HT-29 (cell line): ENCODE data around the gene SH2D6. TPM values are rescaled to one million over a fixed set of nuclear protein-coding genes. Genes with fewer than 3 reads are reported as not detected.
"Not testable (repeated sequence)": the region's sequence is repeated elsewhere in the genome, so short reads cannot be mapped to it uniquely, and the experiment has no call there.

Source experiments
- DNase-seq: peaks from one replicate; pipeline ENCODE4 v3.0.0-alpha.2; 2015; ENCODE audit warnings: low spot score
- small RNA-seq: library from RNA; depleted of rRNA; stranded (forward); fragments of <200 nt; gene quantifications from one replicate; pipeline ENCODE3, GENCODE V24; 2014
- total RNA-seq: library from RNA; depleted of rRNA; stranded (reverse); fragments of >200 nt; shearing (Covaris generic); gene quantifications from 2 replicates; pipeline ENCODE4 v1.2.3, GENCODE V29; 2014; rRNA removed

SH2D6 gene
- total RNA-seq, 1 experiment from 2014 or later: 0.08 TPM

- no peak for DNase-seq
These were observed 49.7 kb downstream of the SH2D6 start for GRCh38 chr2:85468096-85468703.

- DNase-seq: peak; percentile 98
These were observed 50.3 kb downstream of the SH2D6 start for GRCh38 chr2:85468704-85469349.

GRCh38 chr2:85470850-85471800 is 52.6 kb downstream of the SH2D6 start:
- DNase-seq: peak; percentile 84

DNA sequence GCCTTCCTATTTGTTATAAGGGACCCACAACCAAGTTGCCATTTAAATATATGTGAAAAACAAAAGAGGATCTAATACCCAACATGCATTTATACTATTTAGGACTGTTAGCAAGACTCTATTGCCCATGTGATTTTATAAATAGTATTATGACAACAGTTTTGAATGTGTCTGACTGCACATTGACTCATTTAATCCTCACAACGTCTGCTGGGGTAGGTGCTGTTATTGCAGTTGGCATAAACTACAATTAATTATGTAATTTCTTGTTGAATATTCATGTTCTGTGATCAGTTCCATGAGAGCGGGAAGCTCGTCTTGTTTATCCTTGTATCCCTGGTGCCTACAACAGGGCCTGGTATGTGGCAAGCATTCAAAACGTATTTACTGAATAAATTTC is 53.7 kb downstream of the SH2D6 start:
- DNase-seq: no peak

GRCh38 chr2:85475799-85476490 is 57.4 kb downstream of the SH2D6 start:
- no peak for DNase-seq

GRCh38 chr2:85476624-85477023 is 58.1 kb downstream of the SH2D6 start:
- DNase-seq: no peak

DNA sequence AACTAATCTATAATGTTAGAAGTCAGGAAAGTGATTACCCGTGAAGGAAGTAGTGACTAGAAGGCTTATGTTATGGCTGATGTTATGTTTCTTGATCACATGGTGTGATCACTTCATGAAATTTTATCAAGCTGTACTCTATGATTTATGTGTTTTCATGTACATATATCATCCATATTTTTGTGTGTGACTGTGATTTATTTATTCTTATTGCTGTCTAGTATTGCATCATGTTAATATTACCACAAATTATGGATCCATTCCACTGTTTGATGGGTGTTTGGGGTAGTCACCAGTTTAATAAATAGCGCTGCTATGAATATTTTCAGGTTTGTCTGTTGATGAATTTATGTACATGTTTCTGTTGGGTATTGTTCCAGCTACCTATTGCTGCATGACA is 59.4 kb downstream of the SH2D6 start:
- DNase-seq: no peak

DNA sequence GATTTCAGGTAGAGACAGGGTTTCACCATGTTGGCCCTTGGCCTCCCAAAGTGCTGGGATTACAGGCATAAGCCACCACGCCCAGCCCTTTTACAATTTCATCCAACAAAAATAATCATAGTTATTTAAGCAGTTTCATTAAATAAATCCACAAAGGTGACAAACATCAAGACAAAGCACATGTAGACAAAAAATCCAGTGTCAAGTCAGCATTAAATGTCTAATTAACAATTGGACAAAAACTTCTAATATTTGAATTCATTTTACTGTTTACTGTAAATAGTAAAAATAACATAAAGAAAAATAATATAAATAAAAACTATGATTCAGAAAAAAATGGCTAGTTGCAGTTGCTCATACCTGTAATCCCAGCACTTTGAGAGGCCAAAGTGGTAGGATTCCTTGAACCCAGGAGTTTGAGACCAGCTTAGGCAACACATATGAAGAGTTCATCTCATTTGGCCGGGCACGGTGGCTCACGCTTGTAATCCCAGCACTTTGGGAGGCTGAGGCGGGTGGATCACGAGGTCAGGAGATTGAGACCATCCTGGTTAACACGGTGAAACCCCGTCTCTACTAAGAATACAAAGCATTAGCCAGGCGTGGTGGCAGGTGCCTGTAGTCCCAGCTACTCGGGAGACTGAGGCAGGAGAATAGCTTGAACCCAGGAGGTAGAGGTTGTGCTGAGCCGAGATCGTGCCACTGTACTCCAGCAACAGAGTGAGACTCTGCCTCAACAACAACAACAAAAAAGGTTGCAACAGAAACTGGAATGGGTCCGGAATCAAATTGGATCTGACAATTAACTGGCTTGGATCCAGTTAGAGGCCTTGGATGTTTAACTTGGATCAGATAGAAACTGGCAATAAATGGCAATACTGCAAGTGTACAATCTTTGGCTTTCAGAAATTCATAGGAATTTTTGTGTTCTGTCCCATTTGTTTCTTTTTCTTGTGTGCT is 63.6 kb downstream of the SH2D6 start:
- DNase-seq: no peak

DNA sequence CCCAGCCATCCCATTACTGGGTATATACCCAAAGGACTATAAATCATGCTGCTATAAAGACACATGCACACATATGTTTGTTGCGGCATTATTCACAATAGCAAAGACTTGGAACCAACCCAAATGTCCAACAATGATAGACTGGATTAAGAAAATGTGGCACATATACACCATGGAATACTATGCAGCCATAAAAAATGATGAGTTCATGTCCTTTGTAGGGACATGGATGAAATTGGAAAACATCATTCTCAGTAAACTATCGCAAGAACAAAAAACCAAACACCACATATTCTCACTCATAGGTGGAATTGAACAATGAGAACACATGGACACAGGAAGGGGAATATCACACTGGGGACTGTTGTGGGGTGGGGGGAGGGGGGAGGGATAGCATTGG is 66.1 kb downstream of the SH2D6 start:
- DNase-seq: not testable (repeated sequence)

DNA sequence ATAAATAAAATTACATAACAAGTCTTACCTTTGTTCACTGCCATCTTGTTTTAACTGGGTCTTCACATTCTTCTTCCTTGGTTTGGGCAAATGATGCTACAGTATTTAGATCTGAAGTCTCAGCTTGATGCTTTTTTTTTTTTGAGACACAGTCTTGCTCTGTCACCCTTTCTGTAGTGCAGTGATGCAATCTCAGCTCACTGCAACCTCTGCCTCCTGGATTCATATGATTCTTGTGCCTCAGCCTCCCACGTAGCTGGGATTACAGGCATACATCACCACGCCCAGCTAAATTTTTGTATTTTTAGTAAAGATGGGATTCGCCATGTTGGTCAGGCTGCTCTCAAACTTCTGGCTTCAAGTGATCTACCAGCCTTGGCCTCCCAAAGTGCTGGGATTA is 67.3 kb downstream of the SH2D6 start:
- no peak for DNase-seq

Small RNA genes within 50 kb of the gene (small RNA-seq; reads per million reads assigned to genes)
- gene AC062037.2 (not detected), gene RF00019 (not detected), gene RN7SL251P (not detected)

Other genes starting within 250 kb of the SH2D6 start
- 121 and 133 TPM in 2 replicates for gene TGOLN2, start 90.7 kb upstream of the SH2D6 start, total RNA-seq
- gene RETSAT, start 64.2 kb upstream of the SH2D6 start, total RNA-seq: 18.5 and 23.5 TPM in 2 replicates
- gene ELMOD3, start 63.9 kb upstream of the SH2D6 start, total RNA-seq: 6.5 and 7.1 TPM in 2 replicates
- gene CAPG, start 8.3 kb upstream of the SH2D6 start, total RNA-seq: 460 and 472 TPM in 2 replicates
- gene MAT2A, start 120.5 kb downstream of the SH2D6 start, total RNA-seq: 168 and 205 TPM in 2 replicates
- gene GGCX, start 142.8 kb downstream of the SH2D6 start, total RNA-seq: 23.9 and 38.8 TPM in 2 replicates
- gene VAMP8, start 158.9 kb downstream of the SH2D6 start, total RNA-seq: 92.3 and 93.1 TPM in 2 replicates
- 2.7 and 10.4 TPM in 2 replicates for gene VAMP5, start 165.7 kb downstream of the SH2D6 start, total RNA-seq
- gene RNF181, start 177.0 kb downstream of the SH2D6 start, total RNA-seq: 107 and 109 TPM in 2 replicates
- gene TMEM150A, start 184.0 kb downstream of the SH2D6 start, total RNA-seq: 12.1 and 12.3 TPM in 2 replicates
- 40.0 and 47.9 TPM in 2 replicates for gene C2orf68, start 193.4 kb downstream of the SH2D6 start, total RNA-seq
- gene USP39, start 197.5 kb downstream of the SH2D6 start, total RNA-seq: 87.5 and 98.8 TPM in 2 replicates
- gene SFTPB, start 249.5 kb downstream of the SH2D6 start, total RNA-seq: not detected in 2 replicates